Measurements from ENCODE around the gene DEPDC5. TPM values are rescaled to one million over a fixed set of nuclear protein-coding genes. Genes with fewer than 3 reads are reported as not detected.
"Not testable (repeated sequence)": the region's sequence is repeated elsewhere in the genome, so short reads cannot be mapped to it uniquely, and the experiment has no call there.

DEPDC5 gene
- total and polyA plus RNA-seq, 2 experiments from 2014 or later = 6.3 to 7.6 TPM

GRCh38 chr22:31802575-31802974, 48.8 kb downstream of the DEPDC5 start:
- DNase-seq = no peak

GRCh38 chr22:31806751-31807150, 52.9 kb downstream of the DEPDC5 start:
- no peak for DNase-seq
- no peak overlapping the region for H3K4me2 ChIP-seq (ENCODE audit: unreplicated experiment)
- no peaks in the 10 kb centered on the region for H3K27me3 ChIP-seq (replicated peaks; ENCODE audit: insufficient read depth)
- WGBS, 2 experiments (ENCODE audit: low coverage in 1 of 2, low lambda C conversion rate in 2 of 2, missing lambda C conversion rate in 2 of 2) = 97 to 99% methylated on average over 4 of the region's 4 CpGs
- no peaks in the 10 kb centered on the region for H4K20me1 ChIP-seq (ENCODE audit: insufficient read depth)
- H2AFZ ChIP-seq = no peak overlapping the region
- peaks cover 36% of the 10 kb centered on the region; the same call in 1 of the 2 replicates for H3K36me3 ChIP-seq (ENCODE audit: low read depth)
- no peaks in the 10 kb centered on the region for H3K4me1 ChIP-seq (ENCODE audit: insufficient read depth)
- no peak overlapping the region for H3K9ac ChIP-seq
- no peaks in the 10 kb centered on the region for H3K9me2 ChIP-seq (ENCODE audit: insufficient read depth)
- H3K79me2 ChIP-seq (ENCODE audit: insufficient read depth) = no peaks in the 10 kb centered on the region
- no peak overlapping the region for H3K4me3 ChIP-seq
- TF ChIP-seq EZH2phosphoT487 (IDR thresholded peaks at IDR 0.05; ENCODE audit: insufficient read depth, low read depth) = no peak
- TF ChIP-seq EZH2 (IDR thresholded peaks at IDR 0.05; ENCODE audit: insufficient read depth, poor library complexity, severe bottlenecking) = no peak
- no peaks in the 10 kb centered on the region for H3F3A ChIP-seq (ENCODE audit: insufficient read depth)
- no peak overlapping the region for H3K27ac ChIP-seq
- no peaks in the 10 kb centered on the region for H3K9me3 ChIP-seq (ENCODE audit: low read depth)
- in situ Hi-C loops (cut with MboI) = no loop called here

More at GRCh38 chr22:31802575-31802974, 48.8 kb downstream of the DEPDC5 start:
- Histone ChIP-seq H3K79me2 (ENCODE audit: insufficient read depth) (no peaks in the 10 kb centered on the region), H3K9me3 (ENCODE audit: low read depth) (no peaks in the 10 kb centered on the region), H3K9ac (no peak overlapping the region), H3F3A (ENCODE audit: insufficient read depth) (no peaks in the 10 kb centered on the region), H4K20me1 (ENCODE audit: insufficient read depth) (no peaks in the 10 kb centered on the region), H3K27ac (no peak overlapping the region), H3K9me2 (ENCODE audit: insufficient read depth) (no peaks in the 10 kb centered on the region), H3K27me3 (replicated peaks; ENCODE audit: insufficient read depth) (no peaks in the 10 kb centered on the region), H3K4me3 (no peak overlapping the region), H3K4me1 (ENCODE audit: insufficient read depth) (peaks cover 3% of the 10 kb centered on the region; the same call in 1 of the 2 replicates), H2AFZ (no peak overlapping the region), H3K36me3 (ENCODE audit: low read depth) (peaks cover 37% of the 10 kb centered on the region), H3K4me2 (ENCODE audit: unreplicated experiment) (no peak overlapping the region)
- no peak for TF ChIP-seq EZH2phosphoT487 (IDR thresholded peaks at IDR 0.05; ENCODE audit: insufficient read depth, low read depth)
- TF ChIP-seq EZH2 (IDR thresholded peaks at IDR 0.05; ENCODE audit: insufficient read depth, poor library complexity, severe bottlenecking) = no peak
- 96 to 98% methylated on average over 7 of the region's 7 CpGs for WGBS, 2 experiments (ENCODE audit: low coverage in 1 of 2, low lambda C conversion rate in 2 of 2, missing lambda C conversion rate in 2 of 2)
- in situ Hi-C loops (cut with MboI) = no loop called here

DNA sequence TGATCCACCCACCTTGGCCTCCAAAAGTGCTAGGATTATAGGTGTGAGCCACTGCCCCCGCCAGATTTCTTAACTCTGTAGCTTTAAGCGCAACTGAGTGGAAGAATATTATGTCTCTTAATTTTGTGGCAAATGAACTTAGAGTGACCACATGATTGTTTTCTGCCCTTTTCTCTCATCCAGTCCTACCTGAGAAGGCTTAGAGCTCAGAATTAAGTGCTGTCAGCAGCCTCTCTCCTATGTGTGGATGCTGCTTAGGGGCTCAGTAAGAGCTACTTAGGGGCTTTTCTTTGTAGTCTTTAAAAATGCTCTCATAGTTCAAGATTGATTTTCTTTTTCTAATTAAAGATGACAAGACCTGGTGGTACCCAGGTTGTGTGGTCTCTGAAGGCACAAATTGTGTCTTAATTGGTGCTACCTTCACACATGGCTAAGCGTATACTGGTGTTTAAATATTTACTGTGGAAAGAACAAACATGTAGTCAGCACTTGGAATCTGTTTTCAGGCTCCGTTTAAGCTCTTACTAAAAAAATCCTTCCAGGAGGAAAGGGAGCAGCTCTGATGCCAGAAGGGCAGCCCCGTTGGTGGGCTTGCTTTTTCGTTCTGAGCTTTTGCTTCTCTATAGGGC, 59.3 kb downstream of the DEPDC5 start:
- Histone ChIP-seq H3K9me2 (ENCODE audit: insufficient read depth) (no peaks in the 10 kb centered on the region), H3K9ac (no peak overlapping the region), H3F3A (ENCODE audit: insufficient read depth) (peaks cover 3% of the 10 kb centered on the region), H3K4me3 (no peak overlapping the region), H3K27me3 (replicated peaks; ENCODE audit: insufficient read depth) (no peaks in the 10 kb centered on the region), H3K79me2 (ENCODE audit: insufficient read depth) (no peaks in the 10 kb centered on the region), H3K9me3 (ENCODE audit: low read depth) (no peaks in the 10 kb centered on the region), H3K4me2 (ENCODE audit: unreplicated experiment) (no peak overlapping the region), H3K36me3 (ENCODE audit: low read depth) (peaks cover 28% of the 10 kb centered on the region; the same call in 1 of the 2 replicates), H3K27ac (no peak overlapping the region), H2AFZ (no peak overlapping the region), H3K4me1 (ENCODE audit: insufficient read depth) (peaks cover under 1% of the 10 kb centered on the region), H4K20me1 (ENCODE audit: insufficient read depth) (no peaks in the 10 kb centered on the region; the same call in 1 of the 2 replicates)
- no peak for DNase-seq
- in situ Hi-C loops (cut with MboI) = no loop called here
- WGBS, 2 experiments (ENCODE audit: low coverage in 1 of 2, low lambda C conversion rate in 2 of 2, missing lambda C conversion rate in 2 of 2) = 96 to 97% methylated on average over 6 of the region's 6 CpGs
- TF ChIP-seq EZH2phosphoT487 (IDR thresholded peaks at IDR 0.05; ENCODE audit: insufficient read depth, low read depth) (no peak), EZH2 (IDR thresholded peaks at IDR 0.05; ENCODE audit: insufficient read depth, poor library complexity, severe bottlenecking) (no peak)

DNA sequence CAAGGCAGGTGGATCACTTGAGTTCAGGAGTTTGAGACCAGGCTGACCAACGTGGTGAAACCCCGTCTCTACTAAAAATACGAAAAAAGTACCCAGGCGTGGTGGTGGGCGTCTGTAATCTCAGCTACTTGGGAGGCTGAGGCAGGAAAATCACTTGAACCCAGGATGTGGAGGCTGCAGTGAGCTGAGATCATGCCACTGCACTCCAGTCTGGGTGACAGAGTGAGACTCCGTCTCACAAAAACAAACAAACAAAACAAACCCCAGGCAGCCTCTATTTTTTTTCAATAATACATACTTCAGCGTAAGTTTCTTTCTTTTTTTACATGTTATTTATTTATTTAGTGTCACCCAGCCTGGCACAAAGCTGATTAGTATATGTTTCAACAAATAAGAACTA, 60.1 kb downstream of the DEPDC5 start:
- H4K20me1 ChIP-seq (ENCODE audit: insufficient read depth); H3K79me2 ChIP-seq (ENCODE audit: insufficient read depth); H3K27me3 ChIP-seq (replicated peaks; ENCODE audit: insufficient read depth); H2AFZ ChIP-seq; in situ Hi-C loops (cut with MboI); H3K4me2 ChIP-seq (ENCODE audit: unreplicated experiment); H3K27ac ChIP-seq; H3K4me3 ChIP-seq; H3K9me3 ChIP-seq (ENCODE audit: low read depth); H3K4me1 ChIP-seq (ENCODE audit: insufficient read depth); H3K9me2 ChIP-seq (ENCODE audit: insufficient read depth); DNase-seq; H3K9ac ChIP-seq: not testable (repeated sequence)
- WGBS, 2 experiments (ENCODE audit: low coverage in 1 of 2, low lambda C conversion rate in 2 of 2, missing lambda C conversion rate in 2 of 2) = 90 to 95% methylated on average over 7 of the region's 7 CpGs
- Histone ChIP-seq H3F3A (ENCODE audit: insufficient read depth) (peaks cover 11% of the 10 kb centered on the region), H3K36me3 (ENCODE audit: low read depth) (peaks cover 28% of the 10 kb centered on the region; the same call in 1 of the 2 replicates)

All from GM23248 (cell line).